Type B pancreatic cell (in vitro differentiated cells): ENCODE data around the gene ST7. TPM values are rescaled to one million over a fixed set of nuclear protein-coding genes. Genes with fewer than 3 reads are reported as not detected.

ENCODE experiments used
- DNase-seq: peaks from one replicate; pipeline ENCODE4 v3.0.0; 2021; ENCODE audit warnings: mixed read lengths; ENCODE audit not compliant: unreplicated experiment; ENCODE audit errors: extremely low spot score
- H3K27ac Mint-ChIP-seq: 2 replicates; pipeline ENCODE4 v1.8.0; 2021; ENCODE audit warnings: mild to moderate bottlenecking, mixed read lengths
- H3K27me3 Mint-ChIP-seq: 2 replicates; pipeline ENCODE4 v1.8.0; 2021; ENCODE audit warnings: mixed read lengths
- H3K36me3 Mint-ChIP-seq: 2 replicates; pipeline ENCODE4 v1.8.0; 2021; ENCODE audit warnings: mixed read lengths
- H3K4me1 Mint-ChIP-seq: one replicate; pipeline ENCODE4 v1.8.0; 2021; ENCODE audit warnings: mixed read lengths; ENCODE audit not compliant: unreplicated experiment
- H3K4me3 Mint-ChIP-seq: 2 replicates; pipeline ENCODE4 v1.8.0; 2021; ENCODE audit warnings: mild to moderate bottlenecking, mixed read lengths
- H3K9me3 Mint-ChIP-seq: 2 replicates; pipeline ENCODE4 v1.8.0; 2021; ENCODE audit warnings: mixed read lengths
- total RNA-seq: library from RNA; stranded (reverse); gene quantifications from 2 replicates; pipeline ENCODE4 v1.2.1, GENCODE V29; 2021; ENCODE audit warnings: low replicate concordance
- TF ChIP-seq, protein P1 (sequence below): fragments of 200-600 bp; sonication (generic); conservative IDR thresholded peaks from 2 replicates; pipeline ENCODE4 v1.5.0; 2021; ENCODE audit warnings: antibody characterized with exemption, mild to moderate bottlenecking

The ST7 gene
- total RNA-seq, 1 donor from 2014 or later: 25.0 TPM

DNA sequence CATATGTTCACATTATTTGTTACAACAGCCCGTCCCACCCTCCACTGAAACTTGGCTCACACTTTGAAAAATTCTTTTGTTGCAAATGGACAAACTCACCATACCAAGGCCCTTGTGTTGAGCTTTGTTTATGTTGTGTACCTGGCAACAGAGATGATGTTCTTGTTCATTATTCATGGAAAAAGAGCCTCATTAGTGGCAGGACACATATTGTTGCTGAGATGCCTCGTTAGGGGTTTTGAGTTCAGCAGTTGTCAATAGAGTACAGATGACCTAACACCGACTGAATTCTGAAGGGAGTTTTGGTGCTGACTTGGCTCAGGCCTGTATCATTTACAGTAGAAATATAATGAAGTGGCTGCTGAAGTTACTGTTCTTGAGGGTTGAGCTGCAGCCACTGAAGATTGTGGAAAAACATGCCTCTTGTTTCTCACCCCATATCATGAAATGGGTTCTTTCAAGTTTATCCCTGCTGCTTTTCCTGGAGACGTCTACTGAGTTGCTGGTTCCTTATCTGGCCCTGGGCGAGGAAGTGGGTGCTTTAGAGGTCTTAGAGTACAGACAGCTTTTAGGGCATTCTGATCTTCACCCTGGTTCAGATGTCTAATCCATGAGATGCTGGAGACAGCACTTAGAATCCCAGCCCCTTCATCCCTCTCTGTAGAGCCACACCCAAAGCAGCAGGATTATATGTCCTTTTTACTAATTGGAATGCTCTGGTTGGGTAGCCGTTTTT is 219.9 kb downstream of the ST7 start:
- Mint-ChIP-seq H3K36me3 (peaks cover 35% of the 10 kb centered on the region), H3K27ac (no peak overlapping the region), H3K4me1 (peaks cover 9% of the 10 kb centered on the region), H3K9me3 (no peaks in the 10 kb centered on the region), H3K27me3 (no peaks in the 10 kb centered on the region), H3K4me3 (no peak overlapping the region)
- TF ChIP-seq, protein P1, sequence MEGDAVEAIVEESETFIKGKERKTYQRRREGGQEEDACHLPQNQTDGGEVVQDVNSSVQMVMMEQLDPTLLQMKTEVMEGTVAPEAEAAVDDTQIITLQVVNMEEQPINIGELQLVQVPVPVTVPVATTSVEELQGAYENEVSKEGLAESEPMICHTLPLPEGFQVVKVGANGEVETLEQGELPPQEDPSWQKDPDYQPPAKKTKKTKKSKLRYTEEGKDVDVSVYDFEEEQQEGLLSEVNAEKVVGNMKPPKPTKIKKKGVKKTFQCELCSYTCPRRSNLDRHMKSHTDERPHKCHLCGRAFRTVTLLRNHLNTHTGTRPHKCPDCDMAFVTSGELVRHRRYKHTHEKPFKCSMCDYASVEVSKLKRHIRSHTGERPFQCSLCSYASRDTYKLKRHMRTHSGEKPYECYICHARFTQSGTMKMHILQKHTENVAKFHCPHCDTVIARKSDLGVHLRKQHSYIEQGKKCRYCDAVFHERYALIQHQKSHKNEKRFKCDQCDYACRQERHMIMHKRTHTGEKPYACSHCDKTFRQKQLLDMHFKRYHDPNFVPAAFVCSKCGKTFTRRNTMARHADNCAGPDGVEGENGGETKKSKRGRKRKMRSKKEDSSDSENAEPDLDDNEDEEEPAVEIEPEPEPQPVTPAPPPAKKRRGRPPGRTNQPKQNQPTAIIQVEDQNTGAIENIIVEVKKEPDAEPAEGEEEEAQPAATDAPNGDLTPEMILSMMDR: no peak
- DNase-seq: no peak

DNA sequence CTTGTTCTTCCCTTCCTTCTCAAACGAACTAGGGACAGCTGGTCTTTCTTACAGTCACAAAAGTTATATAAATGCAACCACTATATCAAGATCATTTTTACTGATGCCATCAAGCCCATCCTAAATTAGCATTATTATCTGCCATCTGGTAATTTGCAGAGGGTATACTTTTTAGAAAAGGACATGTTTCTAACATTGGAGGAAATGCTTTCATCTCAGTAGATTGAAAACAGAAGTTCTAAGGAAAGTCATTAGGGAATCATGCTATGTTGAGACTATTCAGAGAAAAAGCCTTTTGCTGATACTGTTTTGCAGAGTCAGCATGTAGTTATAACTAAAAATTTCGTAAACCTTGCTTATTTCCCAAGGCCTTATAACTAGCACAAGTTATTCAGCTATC is 222.9 kb downstream of the ST7 start:
- Mint-ChIP-seq H3K27ac (no peak overlapping the region), H3K4me1 (peaks cover 9% of the 10 kb centered on the region), H3K27me3 (no peaks in the 10 kb centered on the region), H3K4me3 (no peak overlapping the region), H3K36me3 (peaks cover 40% of the 10 kb centered on the region), H3K9me3 (no peaks in the 10 kb centered on the region)
- TF ChIP-seq, protein P1: no peak
- DNase-seq: no peak

DNA sequence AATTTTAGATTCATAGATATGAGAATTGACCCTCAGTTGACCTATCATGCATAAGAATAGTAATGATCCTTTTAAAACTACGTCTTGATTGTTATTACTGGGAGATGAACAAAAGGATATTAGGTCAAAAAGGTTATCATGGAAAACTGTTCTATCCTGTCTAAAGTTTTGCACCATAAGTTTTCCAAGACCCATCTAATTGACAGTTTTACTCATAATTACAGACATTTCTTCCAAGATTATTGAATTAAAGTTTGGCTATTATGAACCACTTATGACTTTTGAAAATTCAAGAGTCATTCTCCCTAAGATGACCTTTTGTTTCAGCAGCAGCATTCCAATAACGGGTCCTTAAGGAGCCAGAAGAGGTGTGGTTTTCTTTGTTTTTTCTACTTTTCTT is 225.3 kb downstream of the ST7 start:
- Mint-ChIP-seq H3K4me3 (no peak overlapping the region), H3K36me3 (peaks cover 37% of the 10 kb centered on the region)

DNA sequence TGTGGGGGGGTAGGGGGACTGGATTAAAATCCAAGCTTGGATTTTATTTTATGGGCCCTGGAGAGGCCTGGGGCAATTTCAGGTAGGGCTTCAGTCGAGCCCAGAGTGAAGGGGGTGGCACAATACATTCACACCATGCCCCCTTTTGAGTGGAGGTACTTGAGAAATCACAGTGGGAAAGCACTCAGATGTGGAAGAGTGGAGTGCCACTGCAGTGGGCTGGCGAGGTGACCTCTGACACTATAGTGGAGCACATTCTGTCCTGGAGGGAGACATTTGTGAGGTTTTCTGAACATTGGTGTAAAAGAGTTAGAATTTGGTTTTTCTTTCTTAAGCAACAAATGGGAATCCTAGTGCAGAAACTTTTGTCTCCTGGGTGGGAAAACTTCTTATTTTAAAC is 226.4 kb downstream of the ST7 start:
- Mint-ChIP-seq H3K4me1 (peaks cover 9% of the 10 kb centered on the region), H3K9me3 (no peaks in the 10 kb centered on the region), H3K27me3 (no peaks in the 10 kb centered on the region), H3K36me3 (peaks cover 39% of the 10 kb centered on the region), H3K4me3 (no peak overlapping the region), H3K27ac (no peak overlapping the region)
- TF ChIP-seq, protein P1: no peak
- DNase-seq: no peak

More for the DNA sequence above, 225.3 kb downstream of the ST7 start:
- Mint-ChIP-seq H3K4me1 (peaks cover 9% of the 10 kb centered on the region), H3K9me3 (no peaks in the 10 kb centered on the region), H3K27ac (no peak overlapping the region), H3K27me3 (no peaks in the 10 kb centered on the region)
- no peak for DNase-seq
- TF ChIP-seq, protein P1: no peak

DNA sequence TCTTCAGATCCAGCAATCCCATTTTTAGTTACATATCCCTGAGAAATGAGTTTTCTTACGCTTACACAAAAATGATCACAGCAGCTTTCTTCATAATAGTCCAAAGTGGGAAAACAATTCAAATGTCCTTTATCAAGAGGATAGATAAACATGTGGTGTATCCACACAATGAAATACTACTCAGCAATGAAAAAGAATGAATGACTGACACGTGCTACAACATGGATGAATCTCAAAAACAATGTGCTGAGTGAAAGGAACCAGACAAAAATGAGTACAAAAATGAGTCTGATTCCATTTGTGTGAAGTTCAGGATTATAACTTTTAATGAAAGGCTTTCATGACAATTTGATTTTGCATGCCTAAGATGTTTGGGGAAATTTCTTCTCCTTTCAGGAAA is 230.4 kb downstream of the ST7 start:
- no peak overlapping the region for H3K4me3 Mint-ChIP-seq
- TF ChIP-seq, protein P1: no peak
- H3K27me3 Mint-ChIP-seq: no peaks in the 10 kb centered on the region

More for the DNA sequence above, 230.4 kb downstream of the ST7 start:
- H3K36me3 Mint-ChIP-seq: peaks cover 26% of the 10 kb centered on the region
- H3K27ac Mint-ChIP-seq: no peak overlapping the region
- peaks cover 4% of the 10 kb centered on the region for H3K4me1 Mint-ChIP-seq
- no peaks in the 10 kb centered on the region for H3K9me3 Mint-ChIP-seq
- no peak for DNase-seq
